G401.6 (cell line): ENCODE data around the gene SEC16B.
"Not testable (repeated sequence)": the region's sequence is repeated elsewhere in the genome, so short reads cannot be mapped to it uniquely, and the experiment has no call there.

Source experiments
- FAIRE-seq: peaks from 2 replicates; lab custom pipeline; 2012; peaks lifted over from hg19 to GRCh38; lab: Jason Lieb, UNC

Gene SEC16B

DNA sequence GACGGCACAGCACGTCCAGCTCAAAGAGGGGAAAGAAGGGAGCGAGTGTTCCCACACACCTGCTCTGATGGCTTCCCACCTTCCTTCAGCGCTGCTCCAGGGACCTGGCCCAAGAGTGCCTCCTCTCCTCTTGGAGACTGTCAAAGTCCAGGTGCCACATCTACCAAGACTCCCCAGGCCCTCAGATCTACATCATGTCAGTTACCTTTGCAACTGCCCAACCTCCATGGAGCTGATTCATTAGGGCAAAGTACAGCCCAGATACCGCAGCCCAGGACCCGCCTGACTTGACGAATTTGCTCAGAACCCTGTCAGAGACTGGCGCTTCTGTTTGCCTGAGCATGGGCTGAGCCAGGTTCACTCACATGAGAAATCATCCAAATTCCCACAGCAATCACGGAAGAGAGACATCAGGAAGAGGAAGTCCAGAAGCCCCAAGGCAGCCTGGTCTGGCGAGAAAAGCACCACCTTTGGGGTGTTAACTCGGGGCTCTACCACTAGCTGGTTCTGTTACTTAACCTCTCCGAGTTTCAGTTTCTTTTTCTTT, at the start of gene SEC16B:
Gene SEC16B, minus strand, starts transcription at position 234 of the 547 bp plus-strand sequence. CDS start 2,077 bp downstream, outside the sequence.
- no peak for FAIRE-seq

DNA sequence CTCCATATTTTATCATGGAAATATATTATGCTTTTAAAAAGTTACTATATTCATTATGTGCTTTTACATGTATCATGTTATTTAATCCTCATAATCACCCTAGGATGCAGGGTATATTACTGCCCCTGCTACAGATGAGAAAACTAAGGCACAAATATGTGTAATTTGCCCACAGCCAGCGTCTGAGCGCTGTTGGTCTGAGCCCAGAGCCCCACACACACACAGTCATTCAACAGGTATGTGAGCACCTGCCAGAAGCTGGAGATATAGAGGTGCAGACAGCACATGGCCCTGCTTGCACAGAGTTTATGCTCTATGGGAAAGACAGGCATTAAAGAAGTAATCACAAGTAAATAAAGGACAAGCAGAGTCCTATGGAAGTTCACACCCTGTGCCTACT, 49.8 kb upstream of the SEC16B start:
- FAIRE-seq = no peak

GRCh38 chr1:178019208-178019607, 49.4 kb upstream of the SEC16B start:
- no peak for FAIRE-seq

DNA sequence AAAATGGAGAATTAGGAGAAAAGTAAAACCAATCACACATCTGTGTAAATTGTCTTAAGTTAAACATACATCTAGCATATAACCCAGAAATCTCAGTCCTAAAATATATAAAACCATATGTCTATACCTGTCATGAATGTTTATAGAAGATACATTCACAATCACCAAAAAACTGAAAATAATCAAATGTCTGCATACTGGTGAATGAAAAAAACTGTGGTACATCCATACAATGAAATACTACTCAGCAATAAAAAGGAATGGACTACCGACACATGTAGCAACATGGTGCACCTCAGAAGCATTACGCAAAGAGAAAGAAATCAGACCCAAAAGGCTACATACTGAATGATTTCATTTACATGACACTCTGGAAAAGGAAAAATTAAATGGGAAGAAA, 47.7 kb upstream of the SEC16B start:
- no peak for FAIRE-seq

GRCh38 chr1:178011864-178012503, 42.1 kb upstream of the SEC16B start:
- FAIRE-seq = no peak

DNA sequence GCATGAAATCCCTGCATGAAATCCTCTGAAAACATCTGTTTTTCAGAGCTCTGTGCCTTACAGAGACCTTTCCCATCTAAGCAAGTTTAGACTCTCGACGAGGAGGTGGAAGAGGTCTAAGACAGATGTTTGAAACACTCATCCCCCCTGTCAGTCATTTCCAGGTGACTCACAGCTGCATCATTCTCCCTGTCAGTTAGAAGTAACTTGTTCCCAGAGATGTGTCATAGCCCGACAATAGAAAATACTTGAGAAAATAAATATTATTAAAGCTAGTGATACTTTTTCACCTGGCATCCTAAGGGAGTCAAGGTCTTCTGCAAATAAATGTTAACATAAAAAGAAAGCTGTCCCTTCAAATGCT, 41.6 kb upstream of the SEC16B start:
- no peak for FAIRE-seq

DNA sequence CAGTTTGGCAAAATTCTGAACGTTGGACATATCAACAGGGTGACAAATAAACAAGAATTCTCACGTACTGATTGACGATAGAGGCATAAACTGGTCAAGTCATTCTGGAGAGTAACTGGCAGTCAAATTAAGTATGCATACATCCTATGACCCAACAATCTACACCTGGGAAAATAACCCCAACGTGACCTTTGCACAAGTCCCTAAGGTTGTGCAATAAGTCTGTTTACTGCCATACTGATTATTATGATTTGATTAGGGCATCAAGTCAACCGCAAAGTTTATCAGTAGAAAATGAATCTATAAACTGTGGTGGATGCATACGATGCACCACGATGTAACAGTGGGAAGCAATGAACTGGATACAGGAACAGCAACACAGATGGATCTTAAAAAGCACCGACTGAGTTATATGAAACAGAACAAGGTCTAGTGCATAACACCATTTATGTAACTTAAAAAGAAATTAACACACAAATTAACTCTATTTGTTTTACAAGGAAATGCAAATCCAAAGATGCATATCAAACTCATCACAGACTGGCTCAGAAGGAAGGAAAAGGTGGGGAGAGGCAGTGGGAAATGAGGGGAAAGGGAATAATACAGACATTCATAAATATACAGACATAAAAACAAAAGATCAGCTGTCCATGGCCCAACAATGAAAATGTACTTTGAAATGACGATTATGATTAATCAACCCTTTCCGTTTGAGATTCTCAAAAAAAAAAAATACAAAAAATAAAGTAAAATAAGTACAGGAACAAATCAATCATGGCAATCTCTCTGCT, 41.0 kb upstream of the SEC16B start:
- no peak for FAIRE-seq

- no peak for FAIRE-seq
Measured at GRCh38 chr1:178006043-178006442, 36.2 kb upstream of the SEC16B start.

DNA sequence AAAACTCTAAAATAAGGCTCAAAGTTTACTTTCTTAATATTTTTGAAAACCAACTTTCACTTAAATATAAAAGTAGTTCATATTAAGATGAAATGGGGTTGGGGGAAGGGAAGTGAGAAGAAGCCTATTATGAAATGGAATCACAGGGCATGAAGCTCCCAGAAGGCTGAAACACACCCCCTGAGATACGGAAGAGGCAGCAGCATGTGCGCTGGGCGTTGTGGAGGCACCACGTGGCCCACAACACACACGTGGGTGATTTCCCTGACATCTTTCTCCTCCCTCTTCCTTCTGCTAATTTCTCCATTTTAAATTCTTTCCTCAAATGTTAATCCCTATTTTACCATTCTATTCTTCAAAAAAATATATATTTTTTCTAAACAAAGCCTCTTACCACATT, 35.6 kb upstream of the SEC16B start:
- no peak for FAIRE-seq

- no peak for FAIRE-seq
Measured at GRCh38 chr1:178004926-178005391, 35.1 kb upstream of the SEC16B start.

GRCh38 chr1:177998696-177999631, 29.1 kb upstream of the SEC16B start:
- FAIRE-seq = no peak

- FAIRE-seq = no peak
Measured at GRCh38 chr1:177996957-177997356, 27.1 kb upstream of the SEC16B start.

- FAIRE-seq = no peak
Measured at GRCh38 chr1:177995369-177995768, 25.5 kb upstream of the SEC16B start.

DNA sequence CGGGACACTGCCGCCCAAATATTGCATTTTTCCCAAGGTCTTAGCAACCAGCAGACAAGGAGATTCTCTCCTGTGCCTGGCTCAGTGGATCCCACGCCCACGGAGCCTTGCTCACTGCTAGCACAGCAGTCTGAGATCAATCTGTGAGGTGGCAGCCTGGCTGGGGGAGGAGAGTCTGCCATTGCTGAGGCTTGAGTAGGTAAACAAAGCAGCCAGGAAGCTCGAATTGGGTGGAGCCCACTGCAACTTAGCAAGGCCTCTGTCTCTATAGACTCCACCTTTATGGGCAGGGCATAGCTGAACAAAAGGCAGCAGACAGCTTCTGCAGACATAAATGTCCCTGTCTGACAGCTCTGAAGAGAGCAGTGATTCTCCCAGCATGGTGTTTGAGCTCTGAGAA, 16.4 kb upstream of the SEC16B start:
- FAIRE-seq = not testable (repeated sequence)

- no peak for FAIRE-seq
Measured at GRCh38 chr1:177984761-177985160, 14.9 kb upstream of the SEC16B start.

DNA sequence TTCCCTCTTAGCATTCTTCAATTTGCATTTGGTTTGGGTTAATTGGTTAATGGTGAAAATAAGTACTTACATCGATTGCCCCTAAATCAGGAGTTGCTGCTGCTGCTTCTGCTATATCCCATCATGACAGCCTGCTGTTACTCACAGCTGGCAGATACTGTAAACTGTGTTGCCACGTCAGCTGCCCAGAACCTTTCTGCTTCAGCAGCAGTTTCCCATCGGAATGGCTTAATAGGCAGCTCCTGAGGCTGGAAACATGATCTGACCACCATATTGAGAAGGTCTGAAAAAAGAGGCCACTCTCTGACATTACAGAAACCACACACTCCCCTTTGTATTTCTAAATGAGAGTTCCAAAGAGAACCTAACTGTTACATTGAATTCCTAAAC, 14.3 kb upstream of the SEC16B start:
- no peak for FAIRE-seq

DNA sequence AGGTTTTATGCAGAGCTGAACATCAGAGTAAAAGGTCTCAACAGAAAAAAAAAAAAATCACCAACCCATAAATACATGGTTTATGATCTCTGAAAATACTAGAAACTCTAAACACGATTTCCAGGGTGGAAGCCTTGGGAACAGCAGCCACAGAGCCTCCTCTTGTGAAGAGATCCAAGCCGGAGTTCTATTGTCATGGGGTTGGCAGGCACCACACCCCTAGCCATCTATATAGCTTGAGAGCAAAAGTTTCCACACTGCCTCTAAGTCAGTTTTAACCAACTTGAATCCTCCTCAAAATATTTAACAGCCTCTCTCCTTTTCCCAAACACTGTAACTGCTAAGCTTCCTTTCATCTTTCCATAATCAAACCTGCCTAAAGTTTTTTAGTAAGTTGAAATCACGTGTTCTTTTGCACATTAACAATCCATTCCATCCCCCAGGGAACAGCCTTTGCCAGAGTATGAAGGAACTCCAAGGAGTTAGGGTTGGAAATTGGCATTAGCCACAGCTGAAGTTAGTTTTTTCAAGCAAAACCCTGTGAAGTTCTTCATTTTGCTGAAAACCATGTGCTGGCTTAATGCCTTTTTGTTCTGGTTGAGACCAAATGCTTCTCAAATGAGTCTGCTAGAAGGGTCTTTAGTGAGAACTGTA, 13.8 kb upstream of the SEC16B start:
- FAIRE-seq = no peak

DNA sequence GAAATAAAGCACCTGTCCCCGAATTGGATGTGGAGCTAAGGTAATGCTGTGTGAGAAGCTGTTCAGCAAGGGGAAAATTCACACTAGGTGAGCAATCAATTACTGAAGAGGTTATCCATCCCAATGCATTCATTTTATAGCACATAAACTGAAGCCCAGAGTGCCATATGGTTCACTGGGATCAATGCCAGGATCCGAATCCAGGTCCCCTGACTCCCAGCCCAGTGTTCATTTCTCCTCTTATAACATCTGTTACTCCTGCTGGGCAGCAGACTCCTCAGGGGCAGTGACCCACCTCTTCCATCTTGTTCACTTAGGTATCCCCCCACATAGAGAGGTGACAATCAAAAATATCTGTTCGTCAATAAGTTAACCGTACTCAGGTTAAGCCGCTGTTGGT, 13.2 kb upstream of the SEC16B start:
- no peak for FAIRE-seq

DNA sequence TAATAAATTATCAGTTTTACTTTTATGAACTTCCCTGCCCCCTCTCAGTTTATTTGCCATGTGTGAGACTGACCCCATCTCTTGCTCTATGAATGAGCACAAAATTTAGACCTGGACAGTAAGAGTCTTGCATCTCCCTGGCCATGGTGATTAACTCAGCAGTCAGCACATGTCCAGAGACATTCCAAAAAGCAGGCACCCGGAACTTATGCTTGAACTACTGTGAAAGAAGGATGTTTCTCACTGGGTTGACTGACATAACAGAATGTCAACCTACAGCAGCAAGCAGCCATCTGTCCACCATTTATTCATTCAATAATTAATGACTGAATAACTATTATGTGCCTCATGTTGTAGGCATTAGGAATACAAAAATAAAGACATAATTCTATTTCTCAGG, 11.3 kb upstream of the SEC16B start:
- FAIRE-seq = no peak

GRCh38 chr1:177979272-177979671, 9.4 kb upstream of the SEC16B start:
- no peak for FAIRE-seq

DNA sequence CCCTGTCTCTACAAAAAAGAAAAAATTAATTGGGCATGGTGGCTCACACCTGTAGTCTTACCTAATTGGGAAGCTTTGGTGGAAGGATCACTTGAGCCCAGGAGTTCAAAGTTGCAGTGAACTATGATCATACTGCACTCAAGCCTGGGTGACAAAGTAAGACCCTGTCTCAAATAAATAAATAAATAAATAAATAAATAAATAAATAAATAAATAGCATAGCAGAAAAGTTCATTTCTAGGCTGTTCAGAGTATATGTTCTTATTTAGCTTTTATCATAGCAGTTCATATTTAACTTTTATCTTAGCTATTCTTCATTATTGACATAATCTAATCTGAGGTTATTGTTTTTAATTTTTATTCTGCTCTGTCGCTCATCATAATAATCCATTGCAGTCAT, 8.7 kb upstream of the SEC16B start:
- FAIRE-seq = no peak

GRCh38 chr1:177977141-177977540, 7.3 kb upstream of the SEC16B start:
- no peak for FAIRE-seq
